GM11168 (cell line): Measurements from ENCODE around the gene AKAP8.
"Not testable (repeated sequence)": the region's sequence is repeated elsewhere in the genome, so short reads cannot be mapped to it uniquely, and the experiment has no call there.

Experiments used
- in situ Hi-C: fragments of 300-500 bp; cut with MboI; formaldehyde crosslinking; loops from one replicate; pipeline ENCODE4 v1.12.0; 2022; ENCODE audit warnings: low sequenced_read_pairs; ENCODE audit not compliant: unreplicated experiment

AKAP8 gene

DNA sequence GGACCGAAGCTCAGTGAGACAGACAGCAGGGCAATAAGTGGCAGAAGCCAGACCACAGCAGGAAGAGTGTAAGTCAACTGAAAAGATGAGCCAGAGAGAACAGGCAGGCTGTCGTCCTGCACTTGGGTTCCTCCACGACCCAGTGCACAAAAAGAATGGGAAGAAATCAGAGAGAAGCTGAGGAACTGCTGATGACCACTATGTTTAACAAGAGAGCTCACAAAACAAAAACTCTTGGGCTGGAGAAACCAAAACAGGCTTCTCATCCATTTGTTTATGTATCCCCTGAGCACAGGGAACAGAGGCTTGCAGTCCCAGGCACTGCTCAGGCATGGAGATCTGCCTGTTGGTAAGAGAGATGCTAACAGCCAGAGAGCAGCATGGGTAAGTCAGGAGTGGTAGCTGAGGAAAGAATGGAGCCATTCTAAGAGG, 25.2 kb upstream of the AKAP8 start:
- in situ Hi-C loops = no loop called here

DNA sequence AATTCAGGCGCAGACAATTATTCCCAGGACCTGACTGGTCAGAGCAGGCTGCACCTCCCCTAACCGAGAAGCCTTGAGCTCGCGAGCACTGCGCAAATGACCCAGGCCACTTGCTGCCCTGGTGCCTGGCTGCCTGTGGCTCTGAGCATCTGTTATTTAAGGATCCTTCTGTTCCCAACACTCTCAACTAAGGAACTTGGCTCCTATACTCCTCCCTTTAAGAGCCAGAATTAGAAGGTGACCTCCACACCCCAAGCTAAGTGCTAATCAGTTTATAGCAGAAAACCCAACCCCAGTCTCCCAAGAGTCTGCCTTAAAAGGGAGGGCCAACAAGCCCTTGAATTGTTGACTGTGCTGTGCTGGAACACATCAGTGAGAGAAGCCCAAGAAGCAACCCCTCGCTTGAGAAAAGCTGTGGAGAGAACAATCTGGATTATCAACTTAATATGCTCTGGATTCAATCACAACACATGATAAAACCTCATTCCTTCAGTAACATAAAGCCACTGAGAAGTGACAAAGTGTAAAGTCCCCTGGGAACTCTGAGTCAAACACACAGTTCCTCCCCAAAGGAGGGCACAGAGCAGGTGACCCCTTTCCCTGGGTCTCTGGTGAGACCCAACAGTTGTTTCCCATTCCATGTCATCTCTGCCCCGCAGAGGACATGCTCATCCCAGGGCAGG, 24.7 kb upstream of the AKAP8 start:
- in situ Hi-C loops = no loop called here

DNA sequence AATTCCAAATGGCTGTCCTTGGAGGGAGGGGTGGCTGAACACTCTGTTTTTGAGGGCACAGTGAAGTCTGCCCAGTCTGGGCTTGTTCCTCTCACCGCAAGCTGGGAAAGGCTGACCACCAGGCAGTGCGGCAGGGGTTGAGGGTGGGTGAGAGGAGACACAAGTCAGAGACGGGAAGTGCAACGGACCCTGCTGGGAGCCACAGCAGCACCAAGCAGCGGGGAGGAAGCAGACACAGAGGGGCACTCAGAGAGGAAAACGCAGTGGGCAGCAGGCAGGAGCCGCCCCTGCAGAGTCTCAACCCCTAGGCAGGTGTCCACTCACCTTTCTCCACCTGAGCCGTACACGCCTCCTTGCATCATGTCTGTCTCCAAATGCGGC, 23.6 kb upstream of the AKAP8 start:
- in situ Hi-C loops = no loop called here

DNA sequence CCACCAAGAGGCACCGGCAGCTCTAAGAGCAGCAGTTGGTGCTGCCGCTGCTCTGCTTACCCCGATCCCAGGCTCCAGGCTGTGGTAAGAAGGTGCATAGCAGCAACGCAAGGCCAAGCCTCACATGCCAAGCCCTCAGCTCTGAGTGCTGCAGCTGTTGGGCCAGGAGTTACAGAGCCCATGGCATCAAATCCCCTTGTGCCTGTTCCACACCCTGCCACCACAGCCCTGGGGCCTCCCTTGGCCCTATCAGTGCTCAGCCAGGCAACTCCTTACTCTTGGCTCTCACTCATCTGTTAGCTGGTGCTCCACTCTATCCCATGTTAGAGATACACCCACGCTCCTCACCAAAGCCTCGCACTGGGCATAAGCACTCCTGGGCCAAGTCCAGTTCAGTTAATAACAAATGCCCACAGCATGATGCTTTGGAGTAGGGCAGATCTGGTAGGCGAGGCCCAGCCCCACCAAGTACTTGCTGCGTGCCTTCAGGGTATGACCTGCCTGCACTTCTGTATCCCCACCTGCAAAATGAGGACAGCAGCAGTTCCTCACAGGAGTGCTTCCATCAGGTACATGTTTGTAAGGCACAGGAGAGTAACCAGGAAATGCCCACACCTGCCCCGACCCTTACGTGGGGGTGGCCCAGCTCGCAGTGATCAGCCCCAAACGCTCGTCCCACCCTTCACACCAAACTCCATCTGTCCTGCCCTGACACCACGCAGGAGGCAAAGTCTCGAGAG, 23.0 kb upstream of the AKAP8 start:
- in situ Hi-C loops = no loop called here

DNA sequence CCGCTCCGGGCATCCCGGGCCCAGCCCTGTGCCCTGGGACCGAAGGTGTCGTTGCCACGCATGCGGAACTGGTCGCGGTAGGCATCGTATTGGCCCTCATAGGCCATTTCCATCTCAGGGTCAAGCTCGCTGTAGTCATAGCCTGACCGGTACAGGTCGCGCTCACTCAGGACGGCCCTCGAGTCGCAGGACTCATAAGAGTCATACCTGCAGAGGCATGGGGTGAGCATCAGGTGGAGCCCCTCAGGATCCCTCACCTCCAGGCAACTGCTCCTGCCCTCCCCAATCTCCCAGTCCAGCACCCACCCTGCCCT, 21.8 kb upstream of the AKAP8 start:
- in situ Hi-C loops = no loop called here

DNA sequence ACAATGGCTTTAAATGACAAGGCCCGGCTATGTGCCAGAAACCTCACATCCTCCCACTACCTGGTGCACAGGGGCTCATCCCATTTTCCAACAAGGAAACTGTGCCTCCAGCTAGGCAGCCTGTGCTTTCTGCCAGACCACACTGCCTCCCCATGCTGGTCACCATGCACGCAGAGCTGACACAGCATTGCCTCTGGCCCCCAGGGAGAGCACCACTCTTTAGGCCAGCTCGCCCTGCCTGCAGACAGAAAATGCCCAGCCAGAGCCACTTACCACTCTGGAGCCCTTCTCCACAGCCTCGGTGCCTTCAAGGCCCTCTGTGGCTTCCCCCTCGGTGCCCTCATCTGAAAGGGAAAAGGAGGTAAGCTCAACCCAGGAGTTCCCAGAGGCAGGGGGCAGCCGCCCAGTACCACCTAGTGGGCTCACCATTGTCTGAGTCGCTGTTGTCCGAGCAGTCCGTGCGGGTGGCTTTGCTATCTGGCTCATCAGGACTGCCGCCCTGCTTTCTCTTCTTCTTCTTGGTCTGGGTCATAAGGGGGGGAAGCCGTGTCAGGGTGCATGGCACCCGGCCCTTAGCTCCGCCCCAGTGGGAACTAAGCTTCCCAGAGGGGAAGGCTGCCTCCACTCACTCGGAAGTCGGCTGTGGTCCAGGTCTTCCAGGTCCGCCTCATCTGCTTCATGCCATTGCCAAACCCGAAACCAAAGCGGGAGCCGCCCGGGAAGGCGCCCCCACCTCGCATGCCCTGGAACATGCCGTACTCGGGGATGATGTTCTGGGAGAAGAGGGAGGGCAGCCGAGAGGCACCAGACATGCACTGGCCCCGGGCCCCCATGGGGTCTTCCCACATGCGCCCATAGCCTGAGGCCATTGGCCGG, 21.2 kb upstream of the AKAP8 start:
- in situ Hi-C loops = no loop called here

DNA sequence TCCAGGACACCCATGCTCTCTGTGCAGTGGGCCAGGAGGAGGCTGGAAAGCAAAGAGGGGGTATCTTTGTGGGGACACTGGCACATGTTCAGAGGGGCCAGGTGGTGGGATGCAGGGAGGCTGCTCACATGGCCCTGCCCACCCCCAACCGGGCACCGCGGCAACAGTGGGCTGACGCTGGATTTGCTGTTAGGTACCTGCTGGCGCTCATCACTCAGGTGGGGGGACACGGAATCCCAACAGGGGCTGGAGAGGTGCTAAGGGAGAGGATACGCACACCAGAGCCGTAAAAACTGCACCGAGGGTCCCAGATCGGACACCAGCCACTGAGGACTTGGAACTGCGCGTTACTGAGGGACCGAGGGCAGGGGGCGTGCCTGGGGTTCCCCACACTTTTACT, 20.0 kb upstream of the AKAP8 start:
- in situ Hi-C loops = no loop called here

DNA sequence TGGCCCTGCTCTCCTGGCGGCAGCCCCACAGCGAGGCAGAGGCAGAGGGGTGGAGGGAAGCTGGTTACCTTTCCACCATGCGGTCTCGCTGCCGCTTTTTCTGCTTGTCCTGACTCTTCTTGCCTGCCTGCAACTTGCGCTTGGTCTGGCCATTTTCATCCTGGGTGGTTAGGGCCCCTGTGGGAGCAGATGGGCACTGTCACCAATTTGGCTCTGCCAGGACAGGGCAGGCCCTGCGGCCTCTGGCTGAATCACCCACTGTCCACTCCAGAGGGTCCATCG, 19.6 kb upstream of the AKAP8 start:
- in situ Hi-C loops = no loop called here

DNA sequence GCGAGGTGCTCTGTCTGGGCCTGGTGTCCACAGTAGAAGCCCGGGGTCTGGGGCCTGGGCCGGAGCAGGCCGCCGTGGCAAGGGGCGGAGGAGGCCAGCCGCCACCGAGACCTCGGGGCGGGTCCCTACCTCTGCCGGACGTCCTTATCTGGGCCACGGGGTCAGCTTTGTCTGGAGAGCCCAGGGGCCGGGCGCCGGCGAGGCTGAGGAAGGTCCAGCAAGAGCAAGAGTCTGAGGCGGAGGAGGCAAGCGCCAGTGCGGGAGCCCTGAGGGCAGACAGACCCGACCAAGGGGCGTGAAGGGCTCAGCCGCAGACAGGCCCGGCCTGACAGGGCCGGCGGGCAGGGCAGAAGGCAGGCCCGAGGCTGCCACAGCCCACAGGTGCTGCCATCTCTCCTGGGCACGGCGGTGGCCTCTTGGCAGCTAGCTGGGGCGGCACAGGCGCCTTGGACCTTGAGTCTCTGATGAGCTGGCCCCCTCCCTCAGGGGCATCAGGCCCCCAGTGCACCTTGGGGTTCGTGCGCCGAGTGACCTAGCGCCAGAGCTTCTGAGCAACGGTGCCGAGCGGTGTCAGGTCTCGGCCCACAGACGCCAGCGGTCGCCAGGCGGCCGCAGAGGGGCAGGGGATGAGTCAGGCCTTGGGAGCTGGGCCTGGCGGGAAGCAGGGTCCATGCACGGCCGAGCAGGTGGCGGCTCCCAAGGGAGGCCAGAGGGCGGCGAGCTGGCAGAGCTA, 19.1 kb upstream of the AKAP8 start:
- in situ Hi-C loops = no loop called here

DNA sequence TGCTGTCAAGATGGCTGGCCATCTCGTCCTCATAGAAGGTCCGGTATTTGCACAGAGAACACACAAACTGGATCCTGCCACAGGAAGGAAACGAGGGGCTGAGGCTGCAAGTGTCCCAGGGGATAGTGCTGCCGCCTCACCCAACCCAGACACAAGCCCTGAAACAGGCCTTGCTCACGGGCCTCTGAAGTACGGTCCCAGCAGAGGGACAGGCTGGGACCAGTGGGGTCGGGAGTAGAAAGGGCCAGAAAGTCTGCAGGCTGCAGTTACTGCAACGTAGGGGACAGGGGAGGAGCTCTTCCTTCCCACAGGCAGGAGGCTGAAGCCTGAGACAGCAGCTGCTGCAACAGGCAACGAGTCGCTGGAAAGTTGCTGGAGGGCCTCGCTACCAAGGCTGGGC, 18.2 kb upstream of the AKAP8 start:
- in situ Hi-C loops = no loop called here

DNA sequence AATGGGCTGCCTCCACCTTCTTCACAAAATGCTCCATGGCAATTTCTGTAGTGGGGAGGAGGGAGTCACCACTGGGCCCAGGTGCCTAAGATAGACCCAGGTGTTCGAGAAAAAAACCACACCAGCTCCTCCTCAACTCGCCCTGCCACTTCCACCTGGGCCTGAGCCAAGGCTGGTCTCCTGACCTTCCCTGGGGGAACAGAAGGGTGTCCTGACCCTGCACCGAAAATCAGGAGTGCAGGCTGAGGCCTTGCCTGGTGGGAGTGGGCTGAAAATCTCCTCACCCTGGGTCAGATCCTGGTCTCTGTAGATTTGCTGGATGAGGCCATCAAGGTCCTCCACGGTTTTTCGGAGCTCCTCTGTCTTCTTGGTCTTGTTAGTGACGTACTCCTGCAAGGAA, 17.6 kb upstream of the AKAP8 start:
- in situ Hi-C loops = no loop called here

DNA sequence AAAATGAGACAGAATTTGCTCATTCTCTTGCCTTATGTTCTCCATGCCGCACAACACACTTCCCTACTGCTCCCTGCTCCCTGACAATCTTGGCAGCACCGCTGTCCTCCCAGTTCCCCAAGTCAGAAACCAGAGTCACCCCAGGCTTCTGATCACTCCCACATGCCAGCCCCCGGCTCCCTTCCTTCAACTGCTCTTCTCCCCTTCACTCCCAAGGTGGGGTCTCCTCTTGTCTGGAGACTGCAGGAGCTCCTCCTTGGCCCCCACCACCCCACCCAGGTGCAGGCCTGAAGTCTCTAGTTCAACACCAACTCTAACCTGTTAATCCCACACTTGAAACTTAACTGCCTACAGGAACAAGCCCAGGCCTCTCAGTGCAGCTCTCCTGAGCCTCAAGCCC, 16.8 kb upstream of the AKAP8 start:
- in situ Hi-C loops = no loop called here

DNA sequence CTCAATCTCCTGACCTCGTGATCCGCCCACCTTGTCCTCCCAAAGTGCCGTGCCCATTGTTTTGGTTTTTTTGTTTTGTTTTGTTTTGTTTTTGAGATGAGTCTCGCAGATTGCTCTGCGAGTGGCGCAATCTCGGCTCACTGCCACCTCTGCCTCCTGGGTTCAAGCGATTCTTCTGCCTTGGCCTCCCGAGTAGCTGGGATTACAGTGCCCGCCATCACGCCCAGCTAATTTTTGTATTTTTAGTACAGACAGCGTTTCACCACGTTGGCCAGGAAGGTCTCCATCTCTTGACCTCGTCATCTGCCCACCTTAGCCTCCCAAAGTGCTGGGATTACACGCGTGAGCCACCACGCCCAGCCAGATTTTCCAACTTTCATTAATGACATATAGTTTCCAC, 15.7 kb upstream of the AKAP8 start:
- in situ Hi-C loops = not testable (repeated sequence)

DNA sequence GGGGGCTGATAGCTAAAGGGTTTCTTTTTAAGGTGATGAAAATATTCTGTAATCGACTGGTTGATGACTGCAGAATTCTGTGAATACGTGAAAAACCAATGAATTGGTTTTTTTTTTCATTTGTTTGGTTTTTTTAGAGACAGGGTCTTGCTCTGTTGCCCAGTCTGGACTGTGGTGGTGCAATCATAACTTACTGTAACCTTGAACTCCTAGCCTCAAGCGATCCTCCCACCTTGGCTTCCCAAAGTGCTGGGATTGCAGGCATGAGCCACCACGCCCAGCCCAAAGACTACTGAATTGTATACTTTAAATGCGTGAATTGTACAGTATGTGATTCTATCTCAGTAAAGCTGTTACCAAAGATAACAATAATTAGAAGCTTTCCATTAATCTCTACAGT, 14.8 kb upstream of the AKAP8 start:
- in situ Hi-C loops = no loop called here

DNA sequence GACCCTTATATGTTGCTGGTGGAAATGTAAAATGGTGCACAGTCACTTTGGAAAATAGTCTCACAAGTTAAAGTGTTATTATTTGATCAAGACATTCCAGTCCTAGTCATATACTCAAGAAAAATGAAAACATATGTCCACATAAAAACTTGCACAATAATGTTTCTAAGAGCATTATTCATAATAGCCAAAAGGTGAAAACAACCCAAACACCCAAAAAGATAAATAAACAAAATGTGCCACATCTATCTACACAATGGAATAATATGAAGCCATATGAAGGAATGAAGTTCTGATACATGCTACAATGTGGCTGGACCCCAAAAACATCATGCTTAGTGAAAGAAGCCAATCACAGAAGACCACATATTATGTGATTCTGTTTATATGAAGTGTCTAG, 14.4 kb upstream of the AKAP8 start:
- in situ Hi-C loops = no loop called here

DNA sequence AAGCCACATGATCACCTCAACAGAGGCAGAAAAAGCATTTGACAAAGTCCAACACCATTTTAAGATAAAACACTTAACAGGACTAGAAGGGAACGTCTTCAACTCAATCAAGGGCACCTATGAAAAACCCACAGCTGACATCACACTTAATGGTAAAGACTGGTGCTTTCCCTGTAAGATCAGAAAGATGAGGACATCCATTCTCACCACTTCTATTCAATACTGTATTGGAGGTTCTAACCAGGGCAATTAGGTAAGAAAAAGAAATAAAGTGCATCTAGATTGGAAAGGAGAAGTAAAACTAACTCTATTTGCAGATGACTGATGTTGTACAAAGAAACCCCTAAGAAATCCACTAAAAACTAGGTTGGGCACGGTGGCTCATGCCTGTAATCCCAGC, 11.2 kb upstream of the AKAP8 start:
- in situ Hi-C loops = no loop called here

DNA sequence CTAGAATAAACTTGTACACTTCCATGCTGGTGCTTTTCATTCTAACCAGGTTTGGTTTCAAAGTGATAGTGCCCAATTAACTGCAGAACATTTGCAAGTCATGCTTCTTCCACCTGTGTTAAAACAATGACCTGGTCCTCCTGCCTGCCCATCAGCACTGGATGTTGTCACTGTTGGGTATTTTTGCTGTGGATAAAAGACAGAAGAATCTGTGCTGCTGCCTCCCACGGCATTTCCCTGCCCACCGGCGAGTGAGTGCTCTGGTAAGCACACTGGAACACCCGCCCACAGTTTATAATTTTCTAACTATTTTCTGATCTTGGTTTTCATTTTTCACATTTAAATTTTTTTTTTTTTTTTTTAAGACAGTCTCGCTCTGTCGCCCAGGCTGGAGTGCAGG, 2.3 kb upstream of the AKAP8 start:
- in situ Hi-C loops = no loop called here

DNA sequence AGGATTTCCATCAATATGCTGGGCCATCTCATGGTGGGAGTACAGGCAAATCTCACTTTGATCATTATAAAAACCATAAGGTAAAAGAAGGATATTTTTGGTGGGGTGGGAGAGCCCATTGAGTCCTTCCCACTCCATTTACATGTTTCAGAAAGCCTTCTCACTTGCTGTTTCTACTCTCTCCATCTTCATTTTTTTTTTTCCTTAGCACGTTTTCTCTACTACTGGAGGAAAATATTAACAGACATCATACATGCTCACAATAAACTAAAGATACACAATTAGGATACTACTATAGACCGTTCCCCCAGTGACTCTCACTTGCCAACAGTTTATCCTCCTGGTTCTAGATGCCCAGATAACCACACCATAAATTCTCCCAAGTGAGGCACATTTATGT, 1.8 kb upstream of the AKAP8 start:
- in situ Hi-C loops = no loop called here

DNA sequence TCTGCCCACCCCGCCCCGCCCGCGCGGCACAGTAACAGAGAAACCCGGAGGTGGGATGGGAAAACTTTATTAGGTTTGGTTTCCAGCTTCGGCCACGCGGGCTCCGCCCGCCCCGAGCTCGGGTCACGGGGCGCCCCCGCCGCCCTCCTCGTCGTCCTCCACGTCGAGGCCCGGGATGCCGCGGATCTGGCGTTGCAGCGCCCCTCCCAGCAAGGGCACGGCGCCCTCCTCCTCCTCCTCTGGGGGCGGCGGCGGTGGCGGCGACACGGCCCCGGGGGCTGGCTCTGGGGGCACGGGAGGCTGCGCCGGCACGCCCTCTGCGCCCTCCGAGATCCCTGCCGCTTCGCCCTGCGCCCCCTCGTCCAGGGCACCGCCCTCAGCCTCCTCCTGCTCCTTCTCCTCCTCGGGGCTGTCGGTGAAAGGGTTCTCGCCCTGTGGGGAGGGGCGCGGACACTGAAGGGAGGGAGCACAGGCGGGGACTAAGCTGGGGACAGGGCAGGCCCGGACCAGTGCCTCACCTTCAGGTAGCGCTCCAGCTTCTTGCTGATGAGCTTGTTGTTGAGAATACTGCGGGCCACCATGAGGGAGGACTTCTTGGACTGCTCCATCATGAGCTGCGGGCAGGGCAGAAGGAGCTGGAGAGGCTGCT, 536 bp upstream of the AKAP8 start:
- in situ Hi-C loops = no loop called here

DNA sequence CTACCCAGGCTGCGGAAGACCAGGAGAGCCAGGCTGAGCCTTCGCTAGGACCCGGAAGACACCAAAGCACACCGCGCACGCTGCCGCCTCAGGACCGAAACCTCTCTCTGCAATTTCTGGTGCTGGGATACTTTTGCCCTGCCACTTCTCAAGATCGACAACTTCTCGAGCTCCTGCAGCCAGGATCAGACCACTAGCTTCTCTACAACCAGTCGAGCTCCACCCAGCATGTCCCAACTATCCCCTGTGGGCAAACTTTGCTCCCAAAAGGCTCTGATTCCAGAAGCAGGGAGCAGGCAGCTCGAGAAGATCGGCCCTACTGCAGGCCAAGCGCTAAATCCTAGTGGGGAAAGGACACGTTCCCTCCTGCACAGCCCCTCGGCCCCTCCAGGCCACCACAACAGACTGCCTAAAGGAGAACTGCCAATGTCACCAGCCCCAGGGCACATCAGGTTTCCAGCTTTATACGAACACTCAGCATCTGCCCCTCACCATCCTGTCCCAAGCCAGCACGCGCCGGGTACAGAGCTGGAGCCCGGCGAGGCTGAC, 979 bp downstream of the AKAP8 start:
- in situ Hi-C loops = no loop called here
